KMS-11 (cell line): ENCODE results near the gene C9orf43.
"Not testable (repeated sequence)": the region's sequence is repeated elsewhere in the genome, so short reads cannot be mapped to it uniquely, and the experiment has no call there.

ENCODE experiments used
- H2AFZ ChIP-seq: fragments of 200-600 bp; sonication (generic); 2 replicates; pipeline ENCODE4 v1.6.1; 2016; ENCODE audit warnings: antibody characterized with exemption, mixed run types, low read depth
- H3K27ac ChIP-seq: fragments of 200-600 bp; sonication (generic); 2 replicates; pipeline ENCODE4 v1.6.1; 2016; ENCODE audit warnings: mild to moderate bottlenecking, mixed run types
- H3K27me3 ChIP-seq: fragments of 200-600 bp; sonication (generic); 2 replicates; pipeline ENCODE4 v1.6.1; 2017; ENCODE audit warnings: mild to moderate bottlenecking, low read depth, mixed run types, moderate library complexity; ENCODE audit not compliant: insufficient read depth
- H3K36me3 ChIP-seq: fragments of 200-600 bp; sonication (generic); 2 replicates; pipeline ENCODE4 v1.6.1; 2017; ENCODE audit warnings: mild to moderate bottlenecking, mixed run types; ENCODE audit not compliant: insufficient read depth
- H3K4me1 ChIP-seq: fragments of 200-600 bp; sonication (generic); 2 replicates; pipeline ENCODE4 v1.6.1; 2016; ENCODE audit warnings: mild to moderate bottlenecking, low read depth, mixed run types; ENCODE audit not compliant: poor library complexity, severe bottlenecking
- H3K4me2 ChIP-seq: fragments of 200-600 bp; sonication (generic); 2 replicates; pipeline ENCODE4 v1.7.0; 2016; ENCODE audit warnings: mild to moderate bottlenecking, mixed run types
- H3K4me3 ChIP-seq: fragments of 200-600 bp; sonication (generic); IDR thresholded peaks from 2 replicates; pipeline ENCODE4 v1.6.1; 2017; ENCODE audit warnings: low read depth, low read length, mixed read lengths; ENCODE audit not compliant: insufficient read depth
- H3K79me2 ChIP-seq: fragments of 200-600 bp; sonication (generic); 2 replicates; pipeline ENCODE4 v1.6.1; 2016; ENCODE audit warnings: low read depth, mixed run types; ENCODE audit not compliant: insufficient read depth
- H3K9ac ChIP-seq: fragments of 200-600 bp; sonication (generic); 2 replicates; pipeline ENCODE4 v1.6.1; 2016; ENCODE audit warnings: mild to moderate bottlenecking, mixed run types
- H4K20me1 ChIP-seq: fragments of 200-600 bp; sonication (generic); 2 replicates; pipeline ENCODE4 v1.6.1; 2016; ENCODE audit warnings: mild to moderate bottlenecking, mixed run types; ENCODE audit not compliant: insufficient read depth
- TF ChIP-seq, protein P1 (sequence below): fragments of 200-600 bp; sonication (generic); conservative IDR thresholded peaks from 2 replicates; pipeline ENCODE4 v1.6.1; 2017; ENCODE audit warnings: low read depth, mild to moderate bottlenecking, antibody characterized with exemption, low read length, moderate library complexity, mixed read lengths

C9orf43 gene

DNA sequence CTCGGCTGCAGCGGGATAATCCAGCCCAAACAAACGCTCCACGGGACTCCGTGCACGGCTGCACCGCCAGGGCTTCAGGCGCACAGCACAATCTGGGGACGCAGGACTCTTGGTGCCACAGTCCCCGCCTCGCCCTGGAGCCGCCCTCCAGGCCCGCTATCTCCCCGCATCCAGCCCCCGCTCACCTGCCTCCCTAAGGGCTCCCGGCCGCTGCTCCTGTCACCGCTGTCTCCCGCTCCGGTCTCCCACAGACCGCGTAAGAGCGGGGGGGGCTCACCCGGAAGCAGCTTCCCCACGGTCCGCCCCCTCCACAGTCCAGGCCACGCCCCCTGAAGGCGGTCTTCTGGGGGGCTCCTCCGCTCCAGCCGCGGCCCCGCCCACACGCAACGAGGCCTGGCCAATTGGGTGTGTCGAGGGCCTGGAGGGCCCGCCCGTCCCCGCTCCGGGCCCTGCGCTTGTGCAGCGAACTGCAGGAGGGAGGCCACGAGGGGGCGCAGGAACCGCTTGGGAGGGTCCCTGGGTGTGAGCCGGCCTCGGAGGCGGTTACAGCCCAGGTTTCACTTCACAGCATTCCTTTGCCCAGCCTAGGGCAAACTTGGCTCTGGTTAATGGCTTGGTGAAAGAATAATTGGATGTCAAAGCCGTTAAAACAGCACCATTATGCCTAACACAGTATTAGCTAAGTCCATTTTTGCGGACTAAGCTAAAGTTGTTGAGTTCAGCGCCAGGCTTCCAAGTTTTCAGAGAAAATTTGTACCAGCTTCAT lies 9.3 kb upstream of the C9orf43 start, which contains the start of gene ALAD:
Gene ALAD (minus strand): TSS at position 258 of the 766 bp plus-strand sequence. CDS start 7,725 bp downstream, outside the sequence.
- no peaks in the 10 kb centered on the region for H4K20me1 ChIP-seq
- no peaks in the 10 kb centered on the region for H3K27me3 ChIP-seq
- peak within 1 kb of the TSS; percentile 73 for H3K4me2 ChIP-seq
- TF ChIP-seq, protein P1, sequence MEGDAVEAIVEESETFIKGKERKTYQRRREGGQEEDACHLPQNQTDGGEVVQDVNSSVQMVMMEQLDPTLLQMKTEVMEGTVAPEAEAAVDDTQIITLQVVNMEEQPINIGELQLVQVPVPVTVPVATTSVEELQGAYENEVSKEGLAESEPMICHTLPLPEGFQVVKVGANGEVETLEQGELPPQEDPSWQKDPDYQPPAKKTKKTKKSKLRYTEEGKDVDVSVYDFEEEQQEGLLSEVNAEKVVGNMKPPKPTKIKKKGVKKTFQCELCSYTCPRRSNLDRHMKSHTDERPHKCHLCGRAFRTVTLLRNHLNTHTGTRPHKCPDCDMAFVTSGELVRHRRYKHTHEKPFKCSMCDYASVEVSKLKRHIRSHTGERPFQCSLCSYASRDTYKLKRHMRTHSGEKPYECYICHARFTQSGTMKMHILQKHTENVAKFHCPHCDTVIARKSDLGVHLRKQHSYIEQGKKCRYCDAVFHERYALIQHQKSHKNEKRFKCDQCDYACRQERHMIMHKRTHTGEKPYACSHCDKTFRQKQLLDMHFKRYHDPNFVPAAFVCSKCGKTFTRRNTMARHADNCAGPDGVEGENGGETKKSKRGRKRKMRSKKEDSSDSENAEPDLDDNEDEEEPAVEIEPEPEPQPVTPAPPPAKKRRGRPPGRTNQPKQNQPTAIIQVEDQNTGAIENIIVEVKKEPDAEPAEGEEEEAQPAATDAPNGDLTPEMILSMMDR: peak; percentile 86
- H3K36me3 ChIP-seq: no peaks in the 10 kb centered on the region
- no peak within 1 kb of the TSS for H3K4me3 ChIP-seq
- H3K9ac ChIP-seq: peak within 1 kb of the TSS; percentile 14; the same call in 1 of the 2 replicates
- peak within 1 kb of the TSS; percentile 74 for H2AFZ ChIP-seq
- H3K4me1 ChIP-seq: peaks cover 17% of the 10 kb centered on the region
- no peaks in the 10 kb centered on the region for H3K79me2 ChIP-seq
- no peak within 1 kb of the TSS for H3K27ac ChIP-seq

DNA sequence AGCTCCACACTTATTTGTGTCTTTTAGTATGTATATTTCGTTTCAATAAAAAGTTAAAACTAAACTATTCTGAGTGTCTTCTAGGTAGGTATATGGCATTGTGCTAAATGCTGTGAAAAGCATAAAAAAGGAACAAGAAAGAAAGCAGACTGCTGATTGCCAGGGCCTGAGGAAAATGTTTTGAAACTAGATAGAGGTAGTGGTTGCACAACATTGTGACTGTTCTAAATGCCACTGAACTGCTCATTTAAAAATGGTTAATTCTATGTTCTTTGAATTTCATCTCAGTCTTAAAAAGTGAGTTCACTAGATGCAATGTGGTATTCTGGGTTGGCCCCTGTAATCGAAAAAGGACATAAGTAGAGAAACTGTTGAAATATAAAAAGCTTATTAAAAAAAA lies 6.9 kb upstream of the C9orf43 start:
- no peak overlapping the region for H3K4me2 ChIP-seq
- peaks cover 6% of the 10 kb centered on the region for H3K79me2 ChIP-seq
- no peak overlapping the region for H3K27ac ChIP-seq

DNA sequence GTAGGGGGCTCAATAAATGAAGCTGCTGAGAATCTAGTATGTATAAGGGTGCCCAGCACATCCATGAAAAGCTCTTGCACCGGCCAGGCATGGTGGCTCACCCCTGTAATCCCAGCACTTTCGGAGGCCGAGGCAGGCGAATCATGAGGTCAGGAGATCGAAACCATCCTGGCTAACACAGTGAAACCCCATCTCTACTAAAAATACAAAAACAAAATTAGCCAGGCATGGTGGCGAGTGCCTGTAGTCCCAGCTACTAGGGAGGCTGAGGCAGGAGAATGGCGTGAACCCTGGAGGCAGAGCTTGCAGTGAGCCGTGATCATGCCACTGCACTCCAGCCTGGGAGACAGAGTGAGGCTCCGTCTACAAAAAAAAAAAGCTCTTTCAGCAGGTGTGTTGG lies 4.2 kb upstream of the C9orf43 start:
- not testable (repeated sequence) for H3K36me3 ChIP-seq, H2AFZ ChIP-seq, H4K20me1 ChIP-seq, H3K27me3 ChIP-seq, H3K9ac ChIP-seq, H3K4me3 ChIP-seq
- H3K4me1 ChIP-seq: peaks cover 35% of the 10 kb centered on the region
- H3K79me2 ChIP-seq: peaks cover 20% of the 10 kb centered on the region
- H3K4me2 ChIP-seq: peak overlapping the region; percentile 26; the same call in 1 of the 2 replicates
- H3K27ac ChIP-seq: peak overlapping the region; percentile 44

More for the DNA sequence above, 6.9 kb upstream of the C9orf43 start:
- no peaks in the 10 kb centered on the region for H4K20me1 ChIP-seq
- H3K36me3 ChIP-seq: peaks cover 3% of the 10 kb centered on the region; the same call in 1 of the 2 replicates
- H3K9ac ChIP-seq: no peak overlapping the region
- H3K4me3 ChIP-seq: no peak overlapping the region
- no peak overlapping the region for H2AFZ ChIP-seq
- peaks cover 40% of the 10 kb centered on the region for H3K4me1 ChIP-seq
- TF ChIP-seq, protein P1: no peak
- no peaks in the 10 kb centered on the region for H3K27me3 ChIP-seq

DNA sequence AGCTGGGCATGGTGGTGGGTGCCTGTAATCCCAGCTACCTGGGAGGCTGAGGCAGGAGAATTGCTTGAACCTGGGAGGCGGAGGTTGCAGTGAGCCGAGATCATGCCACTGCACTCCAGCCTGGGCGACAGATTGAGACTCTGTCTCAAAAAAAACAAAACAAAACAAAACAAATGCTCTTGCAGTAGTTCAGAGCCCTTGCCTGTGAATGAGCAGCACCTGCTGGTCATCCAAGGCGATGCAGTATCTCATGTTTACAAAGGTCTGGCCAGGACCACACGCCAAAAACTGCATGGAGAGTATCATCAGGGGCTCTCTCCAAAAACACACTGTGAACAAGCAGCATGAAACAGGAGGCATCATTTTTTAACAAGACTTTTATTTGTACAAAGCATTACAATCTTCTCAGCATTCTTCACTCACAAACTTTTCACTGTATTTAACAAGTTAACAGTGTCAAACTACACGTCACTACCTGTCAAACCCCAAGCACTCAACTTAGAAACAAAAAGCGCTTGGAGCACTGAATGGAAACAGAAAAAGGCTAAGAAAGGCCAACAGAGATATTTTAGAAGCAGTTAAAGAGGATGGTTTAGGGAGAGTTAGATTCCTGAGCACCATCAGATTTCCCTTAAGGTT lies 3.6 kb upstream of the C9orf43 start:
- not testable (repeated sequence) for H2AFZ ChIP-seq, H3K27me3 ChIP-seq, H3K4me3 ChIP-seq, H4K20me1 ChIP-seq, H3K9ac ChIP-seq, H3K36me3 ChIP-seq
- Histone ChIP-seq H3K79me2 (peaks cover 20% of the 10 kb centered on the region), H3K27ac (peak overlapping the region; percentile 44), H3K4me1 (peaks cover 36% of the 10 kb centered on the region), H3K4me2 (peak overlapping the region; percentile 26; the same call in 1 of the 2 replicates)
- TF ChIP-seq, protein P1: peak; percentile 66
